Left lung (tissue), 10 donors: ENCODE results near the gene RAB7B. TPM values are rescaled to one million over a fixed set of nuclear protein-coding genes. Genes with fewer than 3 reads are reported as not detected.

Source experiments
- ATAC-seq: fragments of 200-7000 bp; cut with Tn5 transposase; one replicate; pipeline ENCODE4 v1.9.1; 2020; ENCODE audit warnings: moderate library complexity
- DNase-seq, 4 donors: peaks; one replicate each; pipeline ENCODE4 v3.0.0-alpha.2; 2013 to 2020
- H3K27ac ChIP-seq, 2 donors: fragments of 200-600 bp; sonication (generic) in 1 of 2; one replicate each; pipeline versions ENCODE4 v1.5.0 to v1.8.0; 2020 to 2021
- H3K27me3 ChIP-seq, 2 donors: fragments of 200-600 bp; sonication (generic) in 1 of 2; one replicate each; pipeline versions ENCODE4 v1.5.0 to v1.8.0; 2020 to 2021
- H3K36me3 ChIP-seq, 2 donors: fragments of 200-600 bp; sonication (generic) in 1 of 2; one replicate each; pipeline versions ENCODE4 v1.5.0 to v1.8.0; 2020 to 2021
- H3K4me1 ChIP-seq, 2 donors: fragments of 200-600 bp; one replicate each; pipeline ENCODE4 v1.8.0; 2021
- H3K4me3 ChIP-seq, 2 donors: fragments of 200-600 bp; sonication (generic) in 1 of 2; one replicate each; pipeline versions ENCODE4 v1.5.0 to v1.8.0; 2020 to 2021; ENCODE audit warnings: mild to moderate bottlenecking in 1 of 2
- H3K9me3 ChIP-seq, 2 donors: fragments of 200-600 bp; sonication (generic) in 1 of 2; one replicate each; pipeline versions ENCODE4 v1.5.0 to v1.8.0; 2020 to 2021
- CTCF ChIP-seq, 2 donors: fragments of 200-600 bp; sonication (generic) in 1 of 2; IDR thresholded peaks; one replicate each; pipeline versions ENCODE4 v1.5.0 to v1.8.0; 2021; ENCODE audit warnings: antibody characterized with exemption in 2 of 2
- intact Hi-C, 2 donors: fragments of 100-400 bp; cut with DNase I; formaldehyde crosslinking; loops; one replicate each; pipeline versions ENCODE4 v1.11.2 to v1.14.2; 2022
- polyA plus RNA-seq, 6 donors: library from polyadenylated mRNA; unstranded; fragments of 120-200 nt; gene quantifications; one replicate each; pipeline ENCODE4 v1.2.1, GENCODE V29; 2013; ENCODE audit not compliant: insufficient read length in 6 of 6
- total RNA-seq, 2 donors: library from RNA; stranded (reverse); fragmentation: NEBNext Ultra II Directional; extraction: Animal tissue kit (Norgen Biotek cat#: 25700); gene quantifications; one replicate each; pipeline ENCODE4 v1.2.1, GENCODE V29; 2021
- donor health status: DM: no; HTN: yes; CAD: no.
- donor health status: DM: no; HTN: no; CAD: no.

RAB7B gene
- total and polyA plus RNA-seq, 8 donors, result 3.2 to 14.2 (median 4.0) TPM

GRCh38 chr1:205976708-205977401 is 26.3 kb downstream of the RAB7B start:
- intact Hi-C loops, result loop anchor here in 1 of 2 donors (5.0 kb wide), 1 partner anchor 185 kb away; no protein-coding TSS in a partner anchor

GRCh38 chr1:205976036-205976435 is 27.2 kb downstream of the RAB7B start:
- TF ChIP-seq CTCF (IDR thresholded peaks at IDR 0.05), result no peak
- no peaks in the 10 kb centered on the region for H3K9me3 ChIP-seq
- no peaks in the 10 kb centered on the region for H3K36me3 ChIP-seq
- H3K4me3 ChIP-seq, result no peak overlapping the region
- ATAC-seq, result no peak
- H3K27ac ChIP-seq, result no peak overlapping the region
- H3K27me3 ChIP-seq, result no peaks in the 10 kb centered on the region
- intact Hi-C loops, result loop anchor here in 1 of 2 donors (5.0 kb wide), 1 partner anchor 184 kb away; no protein-coding TSS in a partner anchor
- DNase-seq, result no peak
- peaks cover 0 to 4% of the 10 kb centered on the region in 2 donors for H3K4me1 ChIP-seq

More at GRCh38 chr1:205976708-205977401, 26.3 kb downstream of the RAB7B start:
- Histone ChIP-seq H3K36me3 (no peaks in the 10 kb centered on the region), H3K27ac (no peak overlapping the region), H3K9me3 (no peaks in the 10 kb centered on the region), H3K4me1 (peaks cover 0 to 4% of the 10 kb centered on the region in 2 donors), H3K27me3 (no peaks in the 10 kb centered on the region), H3K4me3 (no peak overlapping the region)
- TF ChIP-seq CTCF (IDR thresholded peaks at IDR 0.05), result no peak
- DNase-seq (peak in 1 of 4 donors; percentile 43), ATAC-seq (peak; percentile 18)

- H3K36me3 ChIP-seq, result no peaks in the 10 kb centered on the region
- intact Hi-C loops, result loop anchor here in 1 of 2 donors (5.0 kb wide), 1 partner anchor 183 kb away; no protein-coding TSS in a partner anchor
- no peaks in the 10 kb centered on the region for H3K9me3 ChIP-seq
- TF ChIP-seq CTCF (IDR thresholded peaks at IDR 0.05), result no peak
- DNase-seq (peak in 1 of 4 donors; percentile 70), ATAC-seq (no peak)
- H3K27ac ChIP-seq, result no peak overlapping the region
- no peak overlapping the region for H3K4me3 ChIP-seq
- H3K27me3 ChIP-seq, result no peaks in the 10 kb centered on the region
- peaks cover 0 to 4% of the 10 kb centered on the region in 2 donors for H3K4me1 ChIP-seq
Measured at GRCh38 chr1:205975387-205975998, 27.7 kb downstream of the RAB7B start.

- Histone ChIP-seq H3K36me3 (no peaks in the 10 kb centered on the region), H3K4me3 (no peak overlapping the region), H3K9me3 (no peaks in the 10 kb centered on the region), H3K27ac (no peak overlapping the region), H3K4me1 (peaks cover 0 to 4% of the 10 kb centered on the region in 2 donors), H3K27me3 (no peaks in the 10 kb centered on the region)
- TF ChIP-seq CTCF (IDR thresholded peaks at IDR 0.05), result no peak
- no peak for ATAC-seq
- no peak for DNase-seq
- intact Hi-C loops, result loop anchor here in 1 of 2 donors (5.0 kb wide), 1 partner anchor 182 kb away; no protein-coding TSS in a partner anchor
Measured at GRCh38 chr1:205974712-205975111, 28.5 kb downstream of the RAB7B start.
